RKO (cell line): ENCODE data around the gene NEMF.
A peak's percentile ranks its signal among the peaks of the same experiment; 100 is the strongest.
"Not testable (repeated sequence)": the region's sequence is repeated elsewhere in the genome, so short reads cannot be mapped to it uniquely, and the experiment has no call there.

ENCODE experiments used
- DNase-seq: peaks from one replicate; pipeline ENCODE4 v3.0.0-alpha.2; 2016; ENCODE audit warnings: low spot score

The NEMF gene

GRCh38 chr14:49876563-49877127, 24.1 kb upstream of the NEMF start:
- DNase-seq = no peak

GRCh38 chr14:49875640-49876198, 23.1 kb upstream of the NEMF start:
- no peak for DNase-seq

GRCh38 chr14:49873548-49873947, 21.0 kb upstream of the NEMF start:
- DNase-seq = not testable (repeated sequence)

GRCh38 chr14:49870908-49871307, 18.3 kb upstream of the NEMF start:
- DNase-seq = no peak

- no peak for DNase-seq
These were observed 16.1 kb upstream of the NEMF start for GRCh38 chr14:49868720-49869114.

GRCh38 chr14:49867831-49868719, 15.5 kb upstream of the NEMF start:
- peak; percentile 94 for DNase-seq

- DNase-seq = peak; percentile 79
These were observed 12.9 kb upstream of the NEMF start for GRCh38 chr14:49865431-49865859.

GRCh38 chr14:49863487-49864281, 11.1 kb upstream of the NEMF start:
- peak; percentile 29 for DNase-seq

- DNase-seq = peak; percentile 85
These were observed 9.6 kb upstream of the NEMF start for GRCh38 chr14:49862089-49862673.

GRCh38 chr14:49861699-49862088, 9.1 kb upstream of the NEMF start:
- DNase-seq = peak; percentile 75

- DNase-seq = no peak
These were observed 8.6 kb upstream of the NEMF start for GRCh38 chr14:49860988-49861698.

- peak; percentile 18 for DNase-seq
These were observed 5.8 kb upstream of the NEMF start for GRCh38 chr14:49858383-49858782.

GRCh38 chr14:49857427-49858003, 4.9 kb upstream of the NEMF start:
- no peak for DNase-seq

- peak; percentile 94 for DNase-seq
These were observed 1.2 kb upstream of the NEMF start for GRCh38 chr14:49853572-49854375.

- DNase-seq = no peak
These were observed 530 bp upstream of the NEMF start for GRCh38 chr14:49853158-49853477.

- DNase-seq = peak; percentile 47
These were observed 775 bp downstream of the NEMF start for GRCh38 chr14:49851813-49852212.

- no peak for DNase-seq
These were observed 3.3 kb downstream of the NEMF start for GRCh38 chr14:49849213-49849847.

- no peak for DNase-seq
These were observed 23.9 kb downstream of the NEMF start for GRCh38 chr14:49828640-49829039.

- DNase-seq = no peak
These were observed 32.4 kb downstream of the NEMF start for GRCh38 chr14:49820176-49820575.

GRCh38 chr14:49816844-49817243, 35.7 kb downstream of the NEMF start:
- no peak for DNase-seq
